Keratinocyte (primary cell): Measurements from ENCODE around the gene ASIC1. TPM values are rescaled to one million over a fixed set of nuclear protein-coding genes. Genes with fewer than 3 reads are reported as not detected.

Experiments
- DNase-seq: peaks from one replicate; pipeline ENCODE4 v3.0.0-alpha.2; 2011; ENCODE audit warnings: low read depth, missing footprints, low spot score
- FAIRE-seq: peaks from 2 replicates; lab custom pipeline; 2011; peaks lifted over from hg19 to GRCh38; lab: Jason Lieb, UNC
- H2AFZ ChIP-seq: 2 replicates; pipeline ENCODE4 v1.6.0; 2012; ENCODE audit warnings: low read length, control low read depth, inconsistent platforms; ENCODE audit not compliant: control insufficient read depth
- H3K27ac ChIP-seq: 2 replicates; pipeline ENCODE4 v1.5.1; 2011; ENCODE audit warnings: low read length; ENCODE audit not compliant: control insufficient read depth, insufficient read depth
- H3K27me3 ChIP-seq: 3 replicates; pipeline ENCODE4 v1.6.0; 2011; ENCODE audit warnings: low read length; ENCODE audit not compliant: control insufficient read depth, insufficient read depth; ENCODE audit errors: extremely low read depth
- H3K36me3 ChIP-seq, 2 experiments: 2 replicates in 1 of 2; 3 replicates in 1 of 2; pipeline ENCODE4 v1.5.1; 2011; ENCODE audit warnings: low read length in 2 of 2, mild to moderate bottlenecking in 1 of 2; ENCODE audit not compliant: control insufficient read depth in 2 of 2, insufficient read depth in 2 of 2; ENCODE audit errors: extremely low read depth in 1 of 2
- H3K4me1 ChIP-seq: 3 replicates; pipeline ENCODE4 v1.5.1; 2011; ENCODE audit warnings: low read length; ENCODE audit not compliant: control insufficient read depth, insufficient read depth; ENCODE audit errors: extremely low read depth
- H3K4me2 ChIP-seq: 3 replicates; pipeline ENCODE4 v1.6.0; 2011; ENCODE audit warnings: low read depth, low read length; ENCODE audit not compliant: control insufficient read depth, insufficient read depth; ENCODE audit errors: extremely low read depth
- H3K4me3 ChIP-seq, 3 experiments: fragments of 200-600 bp in 1 of 3; sonication (generic) in 1 of 3; 2 replicates in 2 of 3; 3 replicates in 1 of 3; pipeline ENCODE4 v1.5.1; 2011 to 2016; ENCODE audit warnings: low read length in 3 of 3, mild to moderate bottlenecking in 3 of 3, control low read depth in 2 of 3, inconsistent platforms in 1 of 3, low read depth in 1 of 3, mixed read lengths in 1 of 3, mixed run types in 1 of 3, moderate library complexity in 1 of 3; ENCODE audit not compliant: control insufficient read depth in 2 of 3, insufficient read depth in 2 of 3; ENCODE audit errors: extremely low read depth in 1 of 3
- H3K79me2 ChIP-seq: 2 replicates; pipeline ENCODE4 v1.6.0; 2012; ENCODE audit warnings: low read length; ENCODE audit not compliant: control insufficient read depth, insufficient read depth
- H3K9ac ChIP-seq: 3 replicates; pipeline ENCODE4 v1.6.0; 2011; ENCODE audit warnings: low read length; ENCODE audit not compliant: control insufficient read depth, insufficient read depth; ENCODE audit errors: extremely low read depth
- H3K9me1 ChIP-seq: 3 replicates; pipeline ENCODE4 v1.6.0; 2011; ENCODE audit warnings: low read length; ENCODE audit not compliant: control insufficient read depth, insufficient read depth; ENCODE audit errors: extremely low read depth
- H3K9me3 ChIP-seq: 2 replicates; pipeline ENCODE4 v1.5.1; 2012; ENCODE audit warnings: low read depth, low read length; ENCODE audit not compliant: control insufficient read depth
- H4K20me1 ChIP-seq: 3 replicates; pipeline ENCODE4 v1.6.0; 2011; ENCODE audit warnings: low read length; ENCODE audit not compliant: control insufficient read depth, insufficient read depth; ENCODE audit errors: extremely low read depth
- CTCF ChIP-seq, 3 experiments: IDR thresholded peaks in 1 of 3; conservative IDR thresholded peaks in 1 of 3; optimal IDR thresholded peaks in 1 of 3; 2 replicates in 2 of 3; 3 replicates in 1 of 3; pipeline versions ENCODE3 to v1.5.1; 2011; ENCODE audit warnings: low read length in 3 of 3, mild to moderate bottlenecking in 3 of 3, moderate library complexity in 2 of 3, control low read depth in 1 of 3, inconsistent platforms in 1 of 3; ENCODE audit not compliant: insufficient read depth in 2 of 3; ENCODE audit errors: extremely low read depth in 1 of 3
- EZH2 ChIP-seq: IDR thresholded peaks from one replicate; pipeline ENCODE4 v1.6.1; 2012; ENCODE audit warnings: inconsistent platforms, mild to moderate bottlenecking, low read length, moderate library complexity
- dilution Hi-C: fragments of 300-500 bp; cut with MboI; formaldehyde crosslinking; loops from one replicate; pipeline ENCODE4 v1.7.0; 2020; ENCODE audit warnings: low sequenced_read_pairs; ENCODE audit not compliant: extremely low pct_ligation_motif_present
- polyA plus RNA-seq, 5 experiments: library from polyadenylated mRNA; depleted of rRNA in 3 of 5; stranded (reverse) in 3 of 5; stranded (forward) in 1 of 5; unstranded in 1 of 5; fragments of >200 nt; gene quantifications; 1 replicate in 1 of 5; 2 replicates in 3 of 5; 3 replicates in 1 of 5; pipeline versions ENCODE4 v1.2.1 to v1.2.3, GENCODE V29; 2011 to 2012; ENCODE audit warnings: missing spikeins in 2 of 5, low read depth in 1 of 5, low replicate concordance in 1 of 5

The ASIC1 gene
- polyA plus RNA-seq, 1 donor (not counting 4 experiments of a cell fraction or from before 2014, with no cell fraction given) = 5.7 TPM

- Histone ChIP-seq H3K79me2 (no peaks in the 10 kb centered on the region), H3K9me1 (no peaks in the 10 kb centered on the region), H3K9ac (peak overlapping the region; percentile 15), H3K9me3 (no peaks in the 10 kb centered on the region), H3K4me1 (no peaks in the 10 kb centered on the region), H3K4me3 (peak overlapping the region in 1 of 3 experiments; percentile 12), H3K27me3 (peaks cover 14% of the 10 kb centered on the region), H3K4me2 (peak overlapping the region; percentile 67), H3K27ac (no peak overlapping the region), H3K36me3 (no peaks in the 10 kb centered on the region), H4K20me1 (no peaks in the 10 kb centered on the region), H2AFZ (no peak overlapping the region)
- dilution Hi-C loops = loop anchor here (25.0 kb wide), 1 partner anchor 188 kb away; no protein-coding TSS in a partner anchor
- FAIRE-seq = no peak
- TF ChIP-seq CTCF (optimal IDR thresholded peaks at IDR 0.05 in 1 of 3, IDR thresholded peaks at IDR 0.05 in 1 of 3, conservative IDR thresholded peaks at IDR 0.05 in 1 of 3; ENCODE audit: extremely low read depth in 1 of 3, insufficient read depth in 2 of 3, low read length in 3 of 3) = no peak
- no peak for TF ChIP-seq EZH2
- no peak for DNase-seq
Observed at GRCh38 chr12:50050119-50050385, 7.3 kb upstream of the ASIC1 start.

DNA sequence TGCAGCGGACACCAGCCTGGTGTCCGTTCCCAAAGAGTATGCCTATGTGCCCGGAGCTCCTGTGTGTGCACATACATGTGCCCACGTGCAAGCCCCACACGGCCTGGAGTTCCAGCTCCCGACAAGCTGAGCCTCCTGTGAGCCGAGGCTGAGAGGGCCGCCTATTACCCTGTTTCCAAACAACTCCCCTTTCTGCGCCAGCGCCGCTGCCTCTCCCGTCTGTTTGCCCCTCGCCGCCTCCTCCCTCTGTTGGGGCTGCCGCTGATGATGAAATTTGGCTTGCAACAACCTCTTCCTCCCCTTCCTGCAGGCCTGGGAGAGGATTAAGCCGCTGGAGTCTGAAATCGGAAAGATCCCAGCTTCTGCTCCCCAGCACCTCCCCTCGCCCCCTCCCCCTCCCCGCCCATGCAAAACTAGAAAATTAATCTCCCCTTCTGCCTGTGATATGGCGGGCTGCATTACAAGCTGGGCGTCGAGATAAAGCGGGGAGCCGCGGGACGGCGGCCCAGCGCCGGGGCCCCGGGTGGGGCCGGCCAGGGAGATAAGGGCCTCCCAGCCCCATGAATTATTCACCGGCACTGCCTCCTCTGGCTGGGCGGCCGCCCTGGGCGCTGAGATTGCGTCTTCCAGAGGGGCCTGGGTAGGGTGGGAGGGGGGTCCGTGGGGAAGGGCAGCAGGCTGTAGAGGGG lies 6.8 kb upstream of the ASIC1 start:
- Histone ChIP-seq H3K4me3 (peak overlapping the region in 1 of 3 experiments; percentile 12), H3K4me1 (no peaks in the 10 kb centered on the region), H3K9me3 (no peaks in the 10 kb centered on the region), H3K9me1 (no peaks in the 10 kb centered on the region), H3K27me3 (peaks cover 14% of the 10 kb centered on the region), H3K9ac (peak overlapping the region; percentile 15), H2AFZ (peak overlapping the region; percentile 11), H4K20me1 (no peaks in the 10 kb centered on the region), H3K79me2 (no peaks in the 10 kb centered on the region), H3K4me2 (peak overlapping the region; percentile 67), H3K27ac (no peak overlapping the region), H3K36me3 (no peaks in the 10 kb centered on the region)
- DNase-seq (no peak), FAIRE-seq (no peak)
- dilution Hi-C loops = loop anchor here (25.0 kb wide), 1 partner anchor 188 kb away; no protein-coding TSS in a partner anchor
- TF ChIP-seq CTCF (optimal IDR thresholded peaks at IDR 0.05 in 1 of 3, IDR thresholded peaks at IDR 0.05 in 1 of 3, conservative IDR thresholded peaks at IDR 0.05 in 1 of 3; ENCODE audit: extremely low read depth in 1 of 3, insufficient read depth in 2 of 3, low read length in 3 of 3) (no peak), EZH2 (peak; percentile 21)
